ENCODE measurements around the gene ZNF573.

ZNF573 gene

DNA sequence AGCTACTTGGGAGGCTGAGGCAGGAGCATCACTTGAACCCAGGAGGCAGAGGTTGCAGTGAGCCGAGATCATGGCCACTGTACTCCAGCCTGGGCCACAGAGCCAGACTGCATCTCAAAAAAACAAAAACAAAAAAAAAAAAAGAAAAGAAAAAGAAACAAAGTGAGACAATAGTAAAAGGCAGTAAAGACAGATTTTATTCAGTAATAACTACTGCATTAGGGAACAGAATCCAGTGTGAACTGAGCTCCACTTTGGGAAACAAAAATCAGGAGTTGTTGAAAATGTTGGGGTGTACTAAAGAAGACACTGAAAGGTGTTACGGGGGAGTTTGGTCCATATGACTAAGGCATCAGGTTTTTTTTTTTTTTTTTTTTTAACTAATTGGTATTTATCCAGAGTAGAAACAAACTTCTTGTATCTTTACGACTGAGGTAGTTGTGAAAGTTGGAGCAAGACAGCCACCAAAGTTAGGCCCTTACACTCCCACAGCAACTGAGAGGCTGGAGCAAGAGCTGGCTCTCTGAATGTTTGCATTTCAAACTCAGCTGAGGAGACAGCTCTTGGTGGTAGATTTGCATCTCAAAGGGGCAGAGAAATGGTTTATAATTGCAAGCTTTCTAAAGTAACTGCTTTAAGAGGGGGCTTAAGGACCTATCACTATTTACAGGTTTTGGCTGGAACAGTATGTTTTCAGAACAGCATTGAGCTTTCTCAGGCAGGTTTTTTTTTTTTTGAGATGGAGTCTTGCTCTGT is 84.1 kb downstream of the ZNF573 start:
- no peak for DNase-seq (ENCODE audit: low read depth in 2 of 2)

DNA sequence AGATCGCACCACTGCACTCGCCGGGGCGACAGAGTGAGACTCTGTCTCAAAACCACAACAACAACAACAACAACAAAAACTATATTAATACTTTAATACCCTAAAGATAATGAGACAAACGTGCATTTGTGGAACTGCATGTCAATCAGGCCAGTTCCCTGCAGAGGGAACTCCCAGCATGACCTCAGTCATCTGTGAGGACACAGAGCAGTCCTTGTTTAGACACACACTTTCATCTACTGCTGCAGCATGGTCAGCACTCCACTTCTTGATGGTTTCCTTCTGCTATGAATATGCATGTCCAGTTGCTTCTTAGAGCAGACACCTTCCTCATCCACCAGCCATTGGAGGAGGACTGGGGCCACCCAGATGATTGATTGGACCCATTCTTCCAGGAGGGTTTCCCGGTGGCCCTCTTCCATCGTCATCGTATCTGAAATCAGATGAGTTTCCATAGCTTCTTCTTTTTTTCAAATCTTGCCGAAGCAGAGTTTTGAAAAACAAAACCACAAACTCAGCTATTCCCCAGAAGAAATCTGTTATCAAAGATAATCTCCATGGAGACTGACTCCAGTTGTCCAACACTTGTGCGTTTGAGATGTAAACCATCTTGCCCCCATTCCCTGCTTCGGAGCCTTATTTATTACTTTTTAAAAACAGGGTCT is 86.3 kb downstream of the ZNF573 start:
- DNase-seq (ENCODE audit: low read depth in 2 of 2), result no peak

DNA sequence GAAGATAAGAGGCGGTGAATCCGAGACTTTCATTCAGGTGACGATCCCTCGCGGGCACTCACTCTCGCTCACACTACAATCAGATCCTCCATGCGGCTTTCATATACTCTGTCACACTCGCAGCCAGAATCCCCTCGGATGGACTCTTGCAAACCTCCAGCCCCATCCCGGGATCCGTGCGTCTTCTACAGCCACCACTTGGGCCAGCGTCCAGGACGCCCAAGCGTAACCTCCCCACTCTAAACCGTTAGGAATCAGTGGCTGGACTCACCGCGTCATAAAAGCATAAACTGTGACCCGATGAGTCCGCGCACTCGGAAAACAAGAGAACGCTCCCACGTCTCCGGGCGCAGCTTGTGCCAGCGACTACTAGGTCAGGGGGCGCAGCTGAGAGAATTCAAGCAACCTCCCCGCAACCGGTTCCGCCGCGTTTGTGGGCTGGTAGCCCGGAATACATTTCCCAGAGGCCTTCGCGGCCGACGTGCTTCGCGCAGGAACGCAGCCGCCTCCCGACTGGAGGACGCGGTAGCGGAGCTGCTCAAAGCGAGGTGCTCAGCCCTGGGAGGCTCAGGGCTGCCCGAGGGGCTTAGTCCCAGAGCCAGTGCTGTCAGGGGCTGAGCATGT is 87.4 kb downstream of the ZNF573 start:
- DNase-seq (ENCODE audit: low read depth in 2 of 2), result peak; percentile 43 to 70
